Endodermal cell (in vitro differentiated cells): ENCODE data around the gene RBM12. TPM values are rescaled to one million over a fixed set of nuclear protein-coding genes. Genes with fewer than 3 reads are reported as not detected.

Source experiments
- DNase-seq: peaks from one replicate; pipeline ENCODE4 v3.0.0-alpha.2; 2017
- H3K27ac ChIP-seq: 2 replicates; pipeline ENCODE4 v1.5.1; 2013; ENCODE audit warnings: mild to moderate bottlenecking, low read depth, low read length, moderate library complexity
- H3K27me3 ChIP-seq: 2 replicates; pipeline ENCODE4 v1.6.1; 2013; ENCODE audit warnings: mild to moderate bottlenecking, low read length, moderate library complexity; ENCODE audit not compliant: insufficient read depth, control insufficient read depth, poor library complexity, severe bottlenecking
- H3K36me3 ChIP-seq: 2 replicates; pipeline ENCODE4 v1.7.0; 2013; ENCODE audit warnings: mild to moderate bottlenecking, low read length, moderate library complexity; ENCODE audit not compliant: control insufficient read depth, insufficient read depth
- H3K4me1 ChIP-seq: one replicate; pipeline ENCODE4 v1.7.0; 2013; ENCODE audit warnings: low read length; ENCODE audit not compliant: control insufficient read depth, insufficient read depth
- H3K4me3 ChIP-seq: 2 replicates; pipeline ENCODE4 v1.5.1; 2013; ENCODE audit warnings: mild to moderate bottlenecking, low read length, moderate library complexity
- H3K9ac ChIP-seq: 2 replicates; pipeline ENCODE4 v1.6.1; 2013; ENCODE audit warnings: mild to moderate bottlenecking, low read length, moderate library complexity; ENCODE audit not compliant: poor library complexity, severe bottlenecking; ENCODE audit errors: extremely low read depth
- H3K9me3 ChIP-seq: 2 replicates; pipeline ENCODE4 v1.6.1; 2013; ENCODE audit warnings: mild to moderate bottlenecking, low read length, moderate library complexity; ENCODE audit not compliant: control insufficient read depth
- H3K27ac Mint-ChIP-seq: 2 replicates; pipeline ENCODE4 v1.8.0; 2020; ENCODE audit warnings: mixed read lengths
- H3K27me3 Mint-ChIP-seq: 2 replicates; pipeline ENCODE4 v1.8.0; 2021; ENCODE audit warnings: mild to moderate bottlenecking, mixed read lengths; ENCODE audit not compliant: insufficient read depth
- H3K36me3 Mint-ChIP-seq: 2 replicates; pipeline ENCODE4 v1.8.0; 2020; ENCODE audit warnings: low read depth, mixed read lengths
- H3K4me1 Mint-ChIP-seq: 2 replicates; pipeline ENCODE4 v1.8.0; 2020; ENCODE audit warnings: mixed read lengths
- H3K4me3 Mint-ChIP-seq: 2 replicates; pipeline ENCODE4 v1.8.0; 2020; ENCODE audit warnings: mild to moderate bottlenecking, moderate library complexity, mixed read lengths
- H3K9me3 Mint-ChIP-seq: 2 replicates; pipeline ENCODE4 v1.8.0; 2020; ENCODE audit warnings: mild to moderate bottlenecking, mixed read lengths
- CTCF ChIP-seq: fragments of 200-600 bp; sonication (generic); conservative IDR thresholded peaks from 2 replicates; pipeline ENCODE4 v1.5.0; 2021; ENCODE audit warnings: antibody characterized with exemption, mild to moderate bottlenecking
- WGBS, 2 experiments: methylation state at CpG; one replicate each; pipeline versions ENCODE4 v1.1.5 to v1.1.7; 2013; ENCODE audit warnings: missing lambda C conversion rate in 2 of 2, mixed read lengths in 1 of 2; ENCODE audit not compliant: insufficient coverage in 1 of 2, insufficient read length in 1 of 2; 5-methylcytosine and 5-hydroxymethylcytosine counted together
- total RNA-seq, 2 donors: library from RNA; stranded (reverse); fragmentation: NEBNext Ultra II Directional in 1 of 2; extraction: Animal tissue kit (Norgen Biotek cat#: 25700) in 1 of 2; gene quantifications; 2 replicates in 1 of 2; 3 replicates in 1 of 2; pipeline ENCODE4 v1.2.1, GENCODE V29; 2021

The RBM12 gene
- total RNA-seq, 2 donors from 2014 or later, result 106 to 158 TPM

DNA sequence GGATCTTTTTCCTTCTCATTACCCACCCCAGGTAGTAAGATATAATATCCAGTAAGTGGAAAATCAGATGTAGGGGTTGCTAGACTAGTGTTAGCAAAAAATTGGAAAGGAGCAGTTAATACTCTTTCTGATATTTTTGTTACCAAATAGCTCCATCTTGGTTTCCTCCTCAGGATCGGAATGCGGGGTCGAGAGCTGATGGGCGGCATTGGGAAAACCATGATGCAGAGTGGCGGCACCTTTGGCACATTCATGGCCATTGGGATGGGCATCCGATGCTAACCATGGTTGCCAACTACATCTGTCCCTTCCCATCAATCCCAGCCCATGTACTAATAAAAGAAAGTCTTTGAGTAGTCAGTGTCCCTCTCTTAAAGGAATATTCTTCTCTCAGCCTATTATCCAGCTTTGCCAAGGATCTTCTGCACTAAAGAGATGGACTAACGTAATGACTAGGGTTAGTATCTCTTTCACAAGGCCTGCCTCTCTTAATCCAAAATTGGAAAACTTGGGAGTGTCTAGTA, 36.0 kb upstream of the RBM12 start:
- no peaks in the 10 kb centered on the region for H3K9me3 ChIP-seq
- no peaks in the 10 kb centered on the region for H3K27me3 ChIP-seq
- peak overlapping the region; percentile 96 for H3K4me3 ChIP-seq
- DNase-seq, result peak; percentile 57
- Mint-ChIP-seq H3K4me3 (peak overlapping the region; percentile 94), H3K9me3 (no peaks in the 10 kb centered on the region), H3K27ac (no peak overlapping the region), H3K4me1 (peaks cover 21% of the 10 kb centered on the region), H3K36me3 (peaks cover 51% of the 10 kb centered on the region), H3K27me3 (no peaks in the 10 kb centered on the region)
- peaks cover 3% of the 10 kb centered on the region for H3K4me1 ChIP-seq
- no peak overlapping the region for H3K9ac ChIP-seq
- no peak for TF ChIP-seq CTCF
- no peak overlapping the region for H3K27ac ChIP-seq
- WGBS, 2 experiments, result 89 to 99% methylated on average over 7 of the region's 7 CpGs
- H3K36me3 ChIP-seq, result peaks cover 51% of the 10 kb centered on the region

DNA sequence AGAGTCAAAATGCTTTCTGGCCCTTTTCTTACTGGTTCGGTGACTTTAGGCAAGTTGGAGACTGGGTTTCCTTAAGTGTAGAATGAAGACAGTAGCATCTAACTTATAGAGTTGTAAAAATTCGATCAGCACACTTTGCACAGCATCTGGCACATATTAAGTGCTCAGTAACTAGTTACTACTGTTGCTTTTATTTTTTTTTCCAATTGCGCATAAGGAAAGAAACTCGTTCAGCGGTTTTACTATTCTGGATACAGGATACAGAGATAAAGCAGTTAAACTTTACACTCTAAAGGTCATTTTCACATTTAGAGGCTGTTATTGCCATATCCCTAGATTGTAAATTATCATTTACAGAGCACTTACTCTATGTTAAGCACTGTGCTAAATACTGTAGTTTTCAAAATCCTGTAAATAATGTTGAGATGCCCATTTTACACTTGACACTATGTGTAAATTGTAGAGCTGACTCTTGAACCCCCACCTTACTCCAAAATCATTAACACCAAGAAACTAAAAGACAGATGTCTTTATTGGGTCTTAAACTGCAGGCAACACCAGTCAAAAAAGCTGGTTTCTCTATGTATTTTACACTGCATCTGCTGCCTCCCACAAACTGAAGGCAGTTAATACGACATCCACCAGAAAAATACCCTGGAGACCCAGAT, 35.4 kb upstream of the RBM12 start:
- 38 to 43% methylated on average over 4 to 6 of the region's 6 CpGs for WGBS, 2 experiments
- Histone ChIP-seq H3K9me3 (no peaks in the 10 kb centered on the region), H3K36me3 (peaks cover 46% of the 10 kb centered on the region), H3K4me1 (peaks cover 3% of the 10 kb centered on the region), H3K27ac (no peak overlapping the region), H3K9ac (peak overlapping the region; percentile 87), H3K4me3 (peak overlapping the region; percentile 96), H3K27me3 (no peaks in the 10 kb centered on the region)
- Mint-ChIP-seq H3K27ac (peak overlapping the region; percentile 99), H3K4me1 (peaks cover 21% of the 10 kb centered on the region), H3K9me3 (no peaks in the 10 kb centered on the region), H3K36me3 (peaks cover 50% of the 10 kb centered on the region), H3K4me3 (peak overlapping the region; percentile 94), H3K27me3 (no peaks in the 10 kb centered on the region)
- no peak for TF ChIP-seq CTCF
- DNase-seq, result no peak

DNA sequence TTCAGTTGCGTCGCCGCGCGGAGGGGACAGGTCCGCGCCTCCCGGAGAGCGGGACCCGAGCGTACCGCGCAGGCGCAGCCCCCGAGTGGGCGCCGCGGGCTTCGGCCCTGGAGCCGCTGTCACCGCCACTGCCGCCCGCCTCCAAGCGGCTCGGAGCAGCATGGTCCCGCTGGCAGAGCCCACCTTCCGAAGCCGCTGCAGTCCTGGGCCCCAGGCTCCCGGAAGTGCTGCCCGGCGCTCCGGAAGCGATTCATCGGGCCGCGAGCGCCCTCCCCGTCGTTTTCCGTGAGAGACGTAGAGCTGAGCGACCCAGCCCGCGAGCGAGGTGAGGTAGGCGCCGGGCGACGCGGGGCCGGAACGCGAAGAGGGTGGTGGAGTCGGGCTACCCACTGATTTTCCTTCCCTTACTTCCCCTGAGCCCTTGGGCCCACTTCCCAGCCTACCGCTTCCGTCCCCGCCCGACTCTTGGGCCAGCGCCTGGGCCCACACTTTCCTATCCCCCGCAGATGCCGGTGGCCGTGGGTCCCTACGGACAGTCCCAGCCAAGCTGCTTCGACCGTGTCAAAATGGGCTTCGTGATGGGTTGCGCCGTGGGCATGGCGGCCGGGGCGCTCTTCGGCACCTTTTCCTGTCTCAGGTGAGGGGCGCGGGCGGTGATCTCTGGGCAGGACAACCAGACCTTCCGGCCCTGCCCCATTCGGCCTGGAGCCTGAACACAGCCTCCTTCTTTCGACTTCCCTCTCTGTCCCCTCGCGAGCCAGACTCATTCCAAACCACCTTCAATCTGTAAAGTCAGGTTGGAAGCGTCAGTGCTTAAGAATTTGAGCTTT, 34.6 kb upstream of the RBM12 start, which contains the start of the genes NFS1 and ROMO1:
NFS1 (minus strand) TSS at position 226 of the 830 bp plus-strand sequence; CDS start at position 162, 64 bp downstream.
ROMO1 (plus strand) TSS at position 279 of the 830 bp plus-strand sequence; CDS start at position 507, 228 bp downstream.
- TF ChIP-seq CTCF, result no peak
- Mint-ChIP-seq H3K4me1 (peaks cover 21% of the 10 kb centered on the region), H3K9me3 (no peaks in the 10 kb centered on the region), H3K27ac (peak within 1 kb of the TSS; percentile 99), H3K27me3 (no peaks in the 10 kb centered on the region), H3K36me3 (peaks cover 45% of the 10 kb centered on the region), H3K4me3 (peak within 1 kb of the TSS; percentile 94)
- H3K27me3 ChIP-seq, result no peaks in the 10 kb centered on the region
- peak within 1 kb of the TSS; percentile 62 for H3K27ac ChIP-seq
- DNase-seq, result peak; percentile 96
- H3K4me1 ChIP-seq, result peaks cover 3% of the 10 kb centered on the region
- H3K36me3 ChIP-seq, result peaks cover 44% of the 10 kb centered on the region
- no peaks in the 10 kb centered on the region for H3K9me3 ChIP-seq
- H3K4me3 ChIP-seq, result peak within 1 kb of the TSS; percentile 96
- 0% methylated on average over 28 to 81 of the region's 81 CpGs for WGBS, 2 experiments
- H3K9ac ChIP-seq, result peak within 1 kb of the TSS; percentile 87
